Activated CD8-positive, alpha-beta memory T cell treated with anti-CD3 and anti-CD28 coated beads for 4 hours (primary cell): ENCODE data around the gene NSD1.
"Not testable (repeated sequence)": the region's sequence is repeated elsewhere in the genome, so short reads cannot be mapped to it uniquely, and the experiment has no call there.

Source experiments
- DNase-seq, 2 donors: peaks; one replicate each; pipeline ENCODE4 v3.0.0-alpha.2; 2020; ENCODE audit warnings: low read depth in 2 of 2

The NSD1 gene

GRCh38 chr5:177230660-177231059, 97.1 kb downstream of the NSD1 start:
- DNase-seq, result no peak

- no peak for DNase-seq
Observed at GRCh38 chr5:177231479-177232250, 98.1 kb downstream of the NSD1 start.

- no peak for DNase-seq
Observed at GRCh38 chr5:177232358-177232757, 98.8 kb downstream of the NSD1 start.

GRCh38 chr5:177232761-177233160, 99.2 kb downstream of the NSD1 start:
- no peak for DNase-seq

- no peak for DNase-seq
Observed at GRCh38 chr5:177233206-177233605, 99.6 kb downstream of the NSD1 start.

GRCh38 chr5:177233802-177234201, 100.2 kb downstream of the NSD1 start:
- no peak for DNase-seq

- DNase-seq, result no peak
Observed at GRCh38 chr5:177234841-177235240, 101.3 kb downstream of the NSD1 start.

GRCh38 chr5:177241768-177242167, 108.2 kb downstream of the NSD1 start:
- DNase-seq, result no peak

GRCh38 chr5:177242304-177242703, 108.7 kb downstream of the NSD1 start:
- no peak for DNase-seq

GRCh38 chr5:177249761-177250537, 116.4 kb downstream of the NSD1 start:
- no peak for DNase-seq

- no peak for DNase-seq
Observed at GRCh38 chr5:177253252-177253651, 119.7 kb downstream of the NSD1 start.

- no peak for DNase-seq
Observed at GRCh38 chr5:177256296-177256695, 122.7 kb downstream of the NSD1 start.

GRCh38 chr5:177258711-177259110, 125.1 kb downstream of the NSD1 start:
- not testable (repeated sequence) for DNase-seq

GRCh38 chr5:177260961-177261360, 127.4 kb downstream of the NSD1 start:
- no peak for DNase-seq

- DNase-seq, result no peak
Observed at GRCh38 chr5:177261510-177261909, 127.9 kb downstream of the NSD1 start.

GRCh38 chr5:177264178-177264577, 130.6 kb downstream of the NSD1 start:
- no peak for DNase-seq

- DNase-seq, result no peak
Observed at GRCh38 chr5:177265395-177265794, 131.8 kb downstream of the NSD1 start.

GRCh38 chr5:177269232-177269895, 135.8 kb downstream of the NSD1 start:
- DNase-seq, result no peak

GRCh38 chr5:177269976-177270375, 136.4 kb downstream of the NSD1 start:
- no peak for DNase-seq

GRCh38 chr5:177270653-177271052, 137.1 kb downstream of the NSD1 start:
- DNase-seq, result no peak

- no peak for DNase-seq
Observed at GRCh38 chr5:177271113-177271512, 137.5 kb downstream of the NSD1 start.

GRCh38 chr5:177275883-177276282, 142.3 kb downstream of the NSD1 start:
- no peak for DNase-seq

- DNase-seq, result no peak
Observed at GRCh38 chr5:177276886-177277285, 143.3 kb downstream of the NSD1 start.
